ENCODE results near the gene ILKAP. TPM values are rescaled to one million over a fixed set of nuclear protein-coding genes. Genes with fewer than 3 reads are reported as not detected.

Gene ILKAP
- total RNA-seq, 1 experiment from 2014 or later, result 69.4 TPM

- H3K9me3 ChIP-seq, result no peaks in the 10 kb centered on the region
- H3K4me3 ChIP-seq, result no peak overlapping the region
- H3K27me3 ChIP-seq, result no peaks in the 10 kb centered on the region
- H3K36me3 ChIP-seq, result no peaks in the 10 kb centered on the region
- no peak for DNase-seq
These were observed 21.0 kb upstream of the ILKAP start for GRCh38 chr2:238224356-238225035.

GRCh38 chr2:238220892-238221521 lies 17.5 kb upstream of the ILKAP start:
- no peaks in the 10 kb centered on the region for H3K36me3 ChIP-seq
- no peaks in the 10 kb centered on the region for H3K27me3 ChIP-seq
- no peaks in the 10 kb centered on the region for H3K9me3 ChIP-seq
- H3K4me3 ChIP-seq, result peak overlapping the region; percentile 50
- DNase-seq, result peak; percentile 77

GRCh38 chr2:238220274-238220891 lies 16.9 kb upstream of the ILKAP start:
- no peak for DNase-seq
- H3K27me3 ChIP-seq, result no peaks in the 10 kb centered on the region
- no peaks in the 10 kb centered on the region for H3K36me3 ChIP-seq
- no peaks in the 10 kb centered on the region for H3K9me3 ChIP-seq
- peak overlapping the region; percentile 50 for H3K4me3 ChIP-seq

- no peak for DNase-seq
- Histone ChIP-seq H3K9me3 (no peaks in the 10 kb centered on the region), H3K4me3 (no peak overlapping the region), H3K27me3 (no peaks in the 10 kb centered on the region), H3K36me3 (no peaks in the 10 kb centered on the region)
These were observed 13.2 kb upstream of the ILKAP start for GRCh38 chr2:238216651-238217184.

GRCh38 chr2:238207006-238207405 lies 3.5 kb upstream of the ILKAP start:
- H3K9me3 ChIP-seq, result no peaks in the 10 kb centered on the region
- DNase-seq, result no peak
- no peak overlapping the region for H3K4me3 ChIP-seq
- H3K36me3 ChIP-seq, result no peaks in the 10 kb centered on the region
- H3K27me3 ChIP-seq, result no peaks in the 10 kb centered on the region

- peak overlapping the region; percentile 61 for H3K4me3 ChIP-seq
- no peak for DNase-seq
- H3K36me3 ChIP-seq, result peaks cover 13% of the 10 kb centered on the region
- H3K9me3 ChIP-seq, result no peaks in the 10 kb centered on the region
- no peaks in the 10 kb centered on the region for H3K27me3 ChIP-seq
These were observed 633 bp upstream of the ILKAP start for GRCh38 chr2:238203973-238204683.

- no peaks in the 10 kb centered on the region for H3K9me3 ChIP-seq
- peak overlapping the region; percentile 61 for H3K4me3 ChIP-seq
- no peaks in the 10 kb centered on the region for H3K27me3 ChIP-seq
- peak; percentile 19 for DNase-seq
- H3K36me3 ChIP-seq, result peaks cover 13% of the 10 kb centered on the region
These were observed 985 bp downstream of the ILKAP start for GRCh38 chr2:238202326-238203093.

- Histone ChIP-seq H3K36me3 (peaks cover 84% of the 10 kb centered on the region), H3K27me3 (no peaks in the 10 kb centered on the region), H3K4me3 (no peak overlapping the region), H3K9me3 (no peaks in the 10 kb centered on the region)
- DNase-seq, result no peak
These were observed 13.1 kb downstream of the ILKAP start for GRCh38 chr2:238190445-238190844.

- no peak overlapping the region for H3K4me3 ChIP-seq
- peaks cover 83% of the 10 kb centered on the region for H3K36me3 ChIP-seq
- no peaks in the 10 kb centered on the region for H3K27me3 ChIP-seq
- no peaks in the 10 kb centered on the region for H3K9me3 ChIP-seq
- no peak for DNase-seq
These were observed 15.6 kb downstream of the ILKAP start for GRCh38 chr2:238187618-238188548.

GRCh38 chr2:238183821-238184220 lies 19.7 kb downstream of the ILKAP start:
- Histone ChIP-seq H3K27me3 (no peaks in the 10 kb centered on the region), H3K9me3 (no peaks in the 10 kb centered on the region), H3K4me3 (no peak overlapping the region), H3K36me3 (peaks cover 92% of the 10 kb centered on the region)
- DNase-seq, result no peak

- H3K9me3 ChIP-seq, result no peaks in the 10 kb centered on the region
- peaks cover 92% of the 10 kb centered on the region for H3K36me3 ChIP-seq
- no peak overlapping the region for H3K4me3 ChIP-seq
- no peaks in the 10 kb centered on the region for H3K27me3 ChIP-seq
- DNase-seq, result no peak
These were observed 21.1 kb downstream of the ILKAP start for GRCh38 chr2:238182362-238182761.

- DNase-seq, result no peak
- Histone ChIP-seq H3K4me3 (no peak overlapping the region), H3K27me3 (no peaks in the 10 kb centered on the region), H3K36me3 (peaks cover 90% of the 10 kb centered on the region), H3K9me3 (no peaks in the 10 kb centered on the region)
These were observed 22.9 kb downstream of the ILKAP start for GRCh38 chr2:238180554-238180953.

- DNase-seq, result no peak
- Histone ChIP-seq H3K36me3 (peaks cover 93% of the 10 kb centered on the region), H3K4me3 (no peak overlapping the region), H3K9me3 (no peaks in the 10 kb centered on the region), H3K27me3 (no peaks in the 10 kb centered on the region)
These were observed 26.9 kb downstream of the ILKAP start for GRCh38 chr2:238176613-238177012.

- H3K9me3 ChIP-seq, result no peaks in the 10 kb centered on the region
- peaks cover 87% of the 10 kb centered on the region for H3K36me3 ChIP-seq
- no peak for DNase-seq
- no peak overlapping the region for H3K4me3 ChIP-seq
- H3K27me3 ChIP-seq, result no peaks in the 10 kb centered on the region
These were observed 28.8 kb downstream of the ILKAP start for GRCh38 chr2:238174701-238175100.

- peaks cover 84% of the 10 kb centered on the region for H3K36me3 ChIP-seq
These were observed 29.2 kb downstream of the ILKAP start for GRCh38 chr2:238174291-238174690.

More at GRCh38 chr2:238174291-238174690, 29.2 kb downstream of the ILKAP start:
- no peak overlapping the region for H3K4me3 ChIP-seq
- no peaks in the 10 kb centered on the region for H3K27me3 ChIP-seq
- no peak for DNase-seq
- no peaks in the 10 kb centered on the region for H3K9me3 ChIP-seq
